ENCODE measurements around the gene PLCE1.

GRCh38 chr10:93980486-93980885, 13.2 kb upstream of the PLCE1 start:
- no peak for TF ChIP-seq SIN3A (IDR thresholded peaks at IDR 0.05; ENCODE audit: borderline replicate concordance, insufficient read depth, low read length)
- TF ChIP-seq TAF1 (IDR thresholded peaks at IDR 0.05; ENCODE audit: borderline replicate concordance, insufficient read depth, low read length) = no peak

Measured in PFSK-1 (cell line).